ENCODE data around the gene FURIN.
A peak's percentile ranks its signal among the peaks of the same experiment; 100 is the strongest.
"Not testable (repeated sequence)": the region's sequence is repeated elsewhere in the genome, so short reads cannot be mapped to it uniquely, and the experiment has no call there.

FURIN gene

GRCh38 chr15:90882781-90883525 is 14.6 kb downstream of the FURIN start:
- no peak for DNase-seq (ENCODE audit: low spot score)

DNA sequence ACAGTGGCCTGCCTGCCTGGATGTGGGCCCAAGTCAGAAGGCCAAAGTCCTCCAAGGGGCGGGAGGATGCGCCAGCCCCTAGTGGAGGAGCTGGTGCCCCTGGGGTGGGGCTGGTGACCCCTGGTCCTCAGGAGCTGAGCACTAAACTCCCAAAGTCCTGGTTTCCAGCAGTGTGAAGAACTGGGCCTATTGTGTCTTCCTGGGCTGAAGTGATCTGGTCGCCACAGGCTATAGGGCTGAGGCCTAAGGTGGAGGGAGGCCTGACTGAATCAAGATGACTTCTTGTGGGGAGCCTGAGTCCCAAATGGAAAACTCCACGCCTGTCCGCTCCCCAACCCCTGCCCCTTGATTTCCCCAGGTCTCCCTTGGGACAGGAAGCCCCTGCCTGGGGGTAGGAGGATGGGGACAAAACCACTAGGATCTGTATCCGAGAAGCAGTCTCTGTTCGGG is 15.2 kb downstream of the FURIN start:
- DNase-seq (ENCODE audit: low spot score) = no peak

- DNase-seq (ENCODE audit: low spot score) = no peak
Observed at GRCh38 chr15:90883976-90884718, 15.8 kb downstream of the FURIN start, which contains the start of gene FES. Gene FES (plus strand): TSS chr15:90884504. CDS start chr15:90885046, 542 bp downstream.

DNA sequence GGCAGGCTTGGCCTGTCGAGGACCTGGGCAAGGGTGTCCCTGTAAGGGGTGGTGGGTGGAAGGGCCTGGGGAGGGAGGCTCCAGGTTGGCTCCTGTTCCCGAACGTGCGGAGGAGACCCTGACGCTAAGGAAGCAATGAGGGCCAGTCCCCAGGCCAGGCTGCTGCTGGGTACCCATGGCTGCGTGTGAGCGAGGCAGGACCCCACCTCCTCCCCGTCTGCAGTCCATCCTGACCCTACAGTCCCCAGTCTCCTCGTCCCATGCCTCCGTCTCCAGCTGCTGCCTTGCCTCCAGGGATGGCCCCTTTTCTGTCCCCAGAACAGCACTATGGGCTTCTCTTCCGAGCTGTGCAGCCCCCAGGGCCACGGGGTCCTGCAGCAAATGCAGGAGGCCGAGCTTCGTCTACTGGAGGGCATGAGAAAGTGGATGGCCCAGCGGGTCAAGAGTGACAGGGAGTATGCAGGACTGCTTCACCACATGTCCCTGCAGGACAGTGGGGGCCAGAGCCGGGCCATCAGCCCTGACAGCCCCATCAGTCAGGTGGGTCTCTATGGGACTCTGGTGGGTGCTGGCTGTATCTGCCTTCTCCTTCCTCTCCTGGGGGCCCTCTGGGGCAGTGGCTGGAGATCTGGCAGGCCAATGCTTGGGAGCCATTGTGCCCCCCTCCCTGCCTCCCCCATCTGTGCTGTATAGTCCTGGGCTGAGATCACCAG is 16.5 kb downstream of the FURIN start:
- DNase-seq (ENCODE audit: low spot score) = no peak

DNA sequence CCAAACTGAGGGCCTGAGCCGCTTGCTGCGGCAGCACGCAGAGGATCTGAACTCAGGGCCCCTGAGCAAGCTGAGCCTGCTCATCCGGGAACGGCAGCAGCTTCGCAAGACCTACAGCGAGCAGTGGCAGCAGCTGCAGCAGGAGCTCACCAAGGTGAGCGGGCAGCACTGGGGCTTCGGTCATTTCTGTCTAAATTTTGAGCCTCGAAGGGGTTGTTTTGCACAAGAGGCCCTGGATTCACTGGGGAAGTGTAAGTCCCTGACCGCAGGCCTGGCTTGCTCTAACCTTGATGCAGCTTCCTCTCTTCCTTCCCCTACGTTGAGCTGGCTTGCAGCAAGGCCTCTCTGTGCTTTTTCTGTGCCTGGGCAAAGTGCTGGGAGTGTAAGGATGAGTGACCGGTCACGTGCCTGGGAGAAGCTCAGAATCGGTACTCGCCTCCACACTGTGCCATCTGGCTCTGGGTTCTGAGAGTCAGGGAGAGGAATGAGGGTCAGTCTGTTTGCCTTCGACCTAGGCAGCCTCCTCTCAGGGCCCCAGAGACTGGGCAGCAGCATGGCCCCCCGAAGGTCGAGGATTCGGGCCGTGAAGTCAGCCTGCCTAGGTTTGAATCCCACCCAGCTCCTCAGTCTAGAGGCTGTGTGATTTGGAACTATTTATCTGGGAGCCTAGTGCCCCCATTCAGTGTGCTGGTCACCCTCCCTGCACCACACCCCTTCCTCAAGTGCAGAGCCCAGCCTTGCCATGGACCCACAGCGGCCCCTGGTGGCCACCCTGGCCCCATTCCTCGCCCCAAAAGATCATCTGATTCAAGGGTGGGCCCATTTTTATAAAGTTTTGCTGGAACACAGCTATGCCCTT is 17.3 kb downstream of the FURIN start:
- DNase-seq (ENCODE audit: low spot score) = peak; percentile 40

DNA sequence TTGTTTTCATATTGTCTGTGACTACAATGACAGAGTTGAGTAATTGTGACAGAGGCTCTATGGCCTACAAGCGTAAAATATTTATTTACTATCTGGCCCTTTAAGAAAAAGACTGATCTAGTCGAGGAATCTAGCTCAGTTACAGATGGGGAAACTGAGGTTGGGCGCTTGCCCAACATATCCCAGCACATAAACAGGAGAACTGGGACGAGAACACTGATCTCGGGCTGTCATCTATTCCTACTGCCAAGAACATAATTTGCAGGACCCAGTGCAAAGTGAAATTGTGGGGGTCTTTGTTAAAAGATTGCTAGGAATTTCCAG is 17.9 kb downstream of the FURIN start:
- no peak for DNase-seq (ENCODE audit: low spot score)

- no peak for DNase-seq (ENCODE audit: low spot score)
Observed at GRCh38 chr15:90887037-90887481, 18.7 kb downstream of the FURIN start.

- DNase-seq (ENCODE audit: low spot score) = no peak
Observed at GRCh38 chr15:90889313-90889730, 20.9 kb downstream of the FURIN start.

DNA sequence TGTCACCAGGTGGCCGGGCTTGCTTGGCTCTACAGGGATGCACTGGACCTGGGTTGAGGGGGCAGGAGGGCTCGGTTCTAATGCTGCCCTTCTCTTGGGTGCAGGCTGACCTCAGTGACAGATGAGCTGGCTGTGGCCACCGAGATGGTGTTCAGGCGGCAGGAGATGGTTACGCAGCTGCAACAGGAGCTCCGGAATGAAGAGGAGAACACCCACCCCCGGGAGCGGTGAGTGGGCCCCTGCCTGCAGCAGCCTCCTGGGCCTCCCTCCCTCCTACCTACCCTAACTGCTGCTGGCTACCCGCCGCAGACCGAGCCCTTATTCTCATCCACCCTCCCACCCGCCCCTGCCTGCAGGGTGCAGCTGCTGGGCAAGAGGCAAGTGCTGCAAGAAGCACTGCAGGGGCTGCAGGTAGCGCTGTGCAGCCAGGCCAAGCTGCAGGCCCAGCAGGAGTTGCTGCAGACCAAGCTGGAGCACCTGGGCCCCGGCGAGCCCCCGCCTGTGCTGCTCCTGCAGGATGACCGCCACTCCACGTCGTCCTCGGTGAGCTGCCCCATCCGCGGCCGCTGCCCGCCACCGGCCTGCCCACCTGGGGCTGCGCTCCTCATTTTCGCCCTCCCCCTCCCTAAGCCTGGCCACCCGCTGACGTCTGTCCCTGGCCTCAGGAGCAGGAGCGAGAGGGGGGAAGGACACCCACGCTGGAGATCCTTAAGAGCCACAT is 21.5 kb downstream of the FURIN start:
- DNase-seq (ENCODE audit: low spot score) = no peak

- DNase-seq (ENCODE audit: low spot score) = no peak
Observed at GRCh38 chr15:90890839-90891238, 22.5 kb downstream of the FURIN start.

DNA sequence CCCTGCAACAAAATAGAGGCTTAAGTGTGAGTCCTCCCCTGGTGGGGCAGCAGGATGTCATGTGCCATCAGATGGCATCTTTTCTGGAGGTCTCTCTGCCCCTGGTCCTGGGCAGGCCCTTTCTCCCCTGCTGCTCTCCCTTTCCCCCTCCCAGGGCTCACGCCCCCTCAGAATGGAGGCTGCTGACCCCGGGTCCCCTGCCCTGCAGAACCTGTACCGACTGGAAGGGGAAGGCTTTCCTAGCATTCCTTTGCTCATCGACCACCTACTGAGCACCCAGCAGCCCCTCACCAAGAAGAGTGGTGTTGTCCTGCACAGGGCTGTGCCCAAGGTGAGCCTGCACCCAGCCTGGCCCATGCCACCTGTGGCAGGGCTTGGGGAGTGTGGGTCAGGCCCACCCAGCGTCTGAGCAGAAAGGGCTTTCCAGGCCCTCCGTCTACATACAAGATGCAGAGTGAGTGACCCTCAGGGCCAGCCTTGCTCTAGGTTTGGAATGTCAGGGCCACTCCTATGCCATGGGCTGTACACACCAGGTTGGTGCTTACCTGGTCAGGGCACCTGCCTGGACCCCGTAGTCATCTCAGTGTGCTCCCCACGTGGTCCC is 23.1 kb downstream of the FURIN start:
- DNase-seq (ENCODE audit: low spot score) = no peak

- no peak for DNase-seq (ENCODE audit: low spot score)
Observed at GRCh38 chr15:90892023-90892422, 23.6 kb downstream of the FURIN start.

DNA sequence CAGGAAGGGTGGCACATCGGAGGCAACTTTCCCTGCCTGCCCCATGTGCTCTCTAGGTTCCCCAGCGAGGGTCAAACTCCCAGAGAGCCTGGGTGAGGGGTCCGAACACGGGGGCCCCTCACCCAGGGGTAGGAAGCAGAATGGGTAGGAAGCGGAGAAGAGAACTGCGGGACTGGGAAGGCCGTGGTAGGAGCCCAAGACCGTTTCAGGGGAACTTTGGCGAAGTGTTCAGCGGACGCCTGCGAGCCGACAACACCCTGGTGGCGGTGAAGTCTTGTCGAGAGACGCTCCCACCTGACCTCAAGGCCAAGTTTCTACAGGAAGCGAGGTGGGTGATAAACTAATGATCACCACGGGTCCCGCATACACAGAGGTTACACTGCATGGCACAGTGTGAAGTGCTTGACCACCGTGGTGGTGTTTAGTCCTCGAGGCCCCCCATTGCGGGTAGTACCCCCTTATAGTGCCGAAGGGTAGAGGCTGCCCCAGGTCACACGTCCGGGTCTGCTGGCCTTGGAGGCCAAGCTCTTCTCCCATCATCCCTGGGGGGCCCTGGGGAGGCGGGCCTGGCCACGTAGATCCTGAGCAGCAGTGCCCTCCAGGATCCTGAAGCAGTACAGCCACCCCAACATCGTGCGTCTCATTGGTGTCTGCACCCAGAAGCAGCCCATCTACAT is 24.2 kb downstream of the FURIN start:
- DNase-seq (ENCODE audit: low spot score) = no peak

DNA sequence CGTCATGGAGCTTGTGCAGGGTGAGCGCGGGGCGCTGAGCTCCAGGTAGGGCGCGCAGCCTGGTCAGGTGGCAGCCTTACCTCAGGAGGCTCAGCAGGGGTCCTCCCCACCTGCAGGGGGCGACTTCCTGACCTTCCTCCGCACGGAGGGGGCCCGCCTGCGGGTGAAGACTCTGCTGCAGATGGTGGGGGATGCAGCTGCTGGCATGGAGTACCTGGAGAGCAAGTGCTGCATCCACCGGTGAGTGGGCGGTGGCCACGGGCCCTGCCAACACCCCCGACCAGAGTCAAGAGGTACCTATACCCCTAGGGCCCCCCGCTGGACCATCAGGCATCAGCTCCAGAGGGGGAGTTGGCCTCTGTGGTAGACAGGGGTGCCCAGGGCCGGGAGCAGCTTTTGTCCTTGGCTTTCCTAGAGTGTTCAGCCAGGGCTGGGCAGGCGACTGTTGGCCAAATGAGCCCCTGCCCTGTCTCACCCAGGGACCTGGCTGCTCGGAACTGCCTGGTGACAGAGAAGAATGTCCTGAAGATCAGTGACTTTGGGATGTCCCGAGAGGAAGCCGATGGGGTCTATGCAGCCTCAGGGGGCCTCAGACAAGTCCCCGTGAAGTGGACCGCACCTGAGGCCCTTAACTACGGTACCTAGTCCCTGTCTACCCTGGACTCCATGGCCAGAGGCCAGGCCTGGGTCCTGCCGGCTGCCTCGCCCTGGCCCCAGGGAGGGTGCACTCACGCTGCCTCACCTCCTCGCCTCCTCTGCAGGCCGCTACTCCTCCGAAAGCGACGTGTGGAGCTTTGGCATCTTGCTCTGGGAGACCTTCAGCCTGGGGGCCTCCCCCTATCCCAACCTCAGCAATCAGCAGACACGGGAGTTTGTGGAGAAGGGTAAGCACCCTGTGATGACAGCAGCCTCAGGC is 25.0 kb downstream of the FURIN start:
- DNase-seq (ENCODE audit: low spot score) = no peak

GRCh38 chr15:90895571-90896117 is 27.3 kb downstream of the FURIN start:
- DNase-seq (ENCODE audit: low spot score) = no peak

- DNase-seq (ENCODE audit: low spot score) = not testable (repeated sequence)
Observed at GRCh38 chr15:90897131-90897655, 28.8 kb downstream of the FURIN start.

DNA sequence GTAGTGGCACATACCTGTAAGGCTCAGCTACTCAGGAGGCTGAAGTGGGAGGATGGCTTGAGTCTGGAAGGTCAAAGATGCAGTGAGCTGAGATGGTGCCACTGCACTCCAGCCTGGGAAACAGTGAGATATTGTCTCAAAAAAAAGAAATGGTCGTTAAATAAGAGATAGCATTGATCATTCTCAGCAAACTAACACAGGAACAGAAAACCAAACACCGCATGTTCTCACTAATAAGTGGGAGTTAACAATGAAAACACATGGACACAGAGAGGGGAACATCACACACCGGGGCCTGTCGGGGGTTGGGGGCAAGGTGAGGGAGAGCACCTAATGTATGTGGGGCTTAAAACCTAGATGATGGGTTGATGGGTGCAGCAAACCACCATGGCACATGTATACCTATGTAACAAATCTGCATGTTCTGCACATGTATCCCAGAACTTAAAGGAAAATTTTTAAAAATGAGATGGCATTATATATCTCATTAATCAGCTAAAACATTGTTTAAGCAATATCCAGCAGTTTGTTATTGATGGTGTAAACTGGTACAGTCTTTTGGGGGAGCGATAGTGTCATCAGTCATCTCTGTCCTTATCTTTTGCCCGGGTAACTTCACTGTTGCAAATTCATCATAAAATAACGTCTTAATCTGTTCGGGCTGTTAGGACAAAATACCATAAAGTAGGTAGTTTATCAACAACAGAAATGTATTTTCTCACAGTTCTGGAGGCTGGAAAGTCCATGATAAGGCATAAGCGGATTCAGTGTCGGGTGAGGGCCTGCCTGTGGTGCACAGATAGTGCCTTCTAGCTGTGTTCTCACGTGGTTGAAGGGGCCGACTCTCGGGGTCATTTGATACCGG is 33.0 kb downstream of the FURIN start:
- DNase-seq (ENCODE audit: low spot score) = no peak
